Central memory CD8-positive, alpha-beta T cell (primary cell): ENCODE measurements around the gene NUP58.
"Not testable (repeated sequence)": the region's sequence is repeated elsewhere in the genome, so short reads cannot be mapped to it uniquely, and the experiment has no call there.

Source experiments
- ATAC-seq: fragments of 150-1000 bp; cut with Tn5 transposase; replicated peaks from 2 replicates; pipeline ENCODE4 v1.10.0; 2022; ENCODE audit warnings: mild to moderate bottlenecking, moderate FRiP score, moderate number of reproducible peaks; ENCODE audit not compliant: poor library complexity, severe bottlenecking; ENCODE audit errors: extremely low read depth
- DNase-seq, 2 donors: peaks; one replicate each; pipeline ENCODE4 v3.0.0; 2021; ENCODE audit warnings: low spot score in 2 of 2
- H3K27ac Mint-ChIP-seq: one replicate; pipeline ENCODE4 v1.8.0; 2022; ENCODE audit warnings: low read depth, mild to moderate bottlenecking, moderate library complexity, mixed read lengths
- H3K27me3 Mint-ChIP-seq: one replicate; pipeline ENCODE4 v1.8.0; 2022; ENCODE audit warnings: mixed read lengths
- H3K36me3 Mint-ChIP-seq: one replicate; pipeline ENCODE4 v1.8.0; 2022; ENCODE audit warnings: mild to moderate bottlenecking, moderate library complexity, mixed read lengths; ENCODE audit not compliant: insufficient read depth
- H3K4me1 Mint-ChIP-seq: one replicate; pipeline ENCODE4 v1.8.0; 2022; ENCODE audit warnings: mixed read lengths
- H3K4me3 Mint-ChIP-seq: one replicate; pipeline ENCODE4 v1.8.0; 2022; ENCODE audit warnings: mild to moderate bottlenecking, moderate library complexity, mixed read lengths
- H3K9me3 Mint-ChIP-seq: one replicate; pipeline ENCODE4 v1.8.0; 2022; ENCODE audit warnings: mixed read lengths

Gene NUP58

DNA sequence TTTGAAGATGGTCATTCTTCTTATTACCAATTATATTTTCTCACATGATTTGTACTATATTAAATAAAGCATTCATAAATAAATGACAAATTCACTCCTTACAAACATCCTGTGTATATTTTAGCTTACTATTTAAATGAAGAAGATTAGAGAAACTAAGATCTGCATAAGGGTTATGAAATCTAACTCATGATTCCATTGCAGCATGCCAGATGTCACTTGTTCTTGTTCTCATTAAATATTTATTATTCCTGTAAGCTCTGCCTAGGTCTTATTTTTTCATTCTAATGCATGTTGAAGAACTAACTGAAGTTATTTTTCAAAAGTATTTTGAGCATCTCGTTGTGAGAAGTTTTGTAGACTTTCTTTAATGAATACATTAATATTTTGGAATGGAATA is 18.3 kb downstream of the NUP58 start:
- no peaks in the 10 kb centered on the region for H3K27me3 Mint-ChIP-seq
- DNase-seq (no peak), ATAC-seq (no peak)
- peaks cover 38% of the 10 kb centered on the region for H3K36me3 Mint-ChIP-seq
- H3K27ac Mint-ChIP-seq: no peak overlapping the region
- H3K4me3 Mint-ChIP-seq: no peak overlapping the region
- H3K4me1 Mint-ChIP-seq: peaks cover 12% of the 10 kb centered on the region
- H3K9me3 Mint-ChIP-seq: no peaks in the 10 kb centered on the region

DNA sequence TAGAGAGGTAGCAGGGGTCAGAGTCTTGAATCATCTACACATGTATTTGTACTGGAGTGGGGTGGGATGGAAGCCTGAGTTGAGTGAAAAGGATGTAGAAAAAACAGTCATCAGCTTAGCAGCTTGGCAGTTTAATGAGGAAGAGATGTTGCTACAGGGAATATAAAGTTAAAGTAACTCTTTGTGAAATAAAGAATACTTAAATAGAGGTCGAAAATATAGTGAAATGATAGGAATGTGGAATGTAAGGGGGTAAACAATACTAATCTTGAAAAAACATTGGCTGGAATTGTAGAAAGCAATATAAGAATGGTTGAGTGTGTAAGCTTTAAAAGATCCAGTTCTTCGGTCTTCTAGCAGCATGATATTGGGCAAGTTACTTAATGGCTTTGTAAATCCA is 22.7 kb downstream of the NUP58 start:
- Mint-ChIP-seq H3K4me3 (no peak overlapping the region), H3K27me3 (no peaks in the 10 kb centered on the region), H3K27ac (no peak overlapping the region), H3K4me1 (no peaks in the 10 kb centered on the region), H3K36me3 (peaks cover 42% of the 10 kb centered on the region), H3K9me3 (no peaks in the 10 kb centered on the region)
- DNase-seq: no peak
- ATAC-seq: no peak

DNA sequence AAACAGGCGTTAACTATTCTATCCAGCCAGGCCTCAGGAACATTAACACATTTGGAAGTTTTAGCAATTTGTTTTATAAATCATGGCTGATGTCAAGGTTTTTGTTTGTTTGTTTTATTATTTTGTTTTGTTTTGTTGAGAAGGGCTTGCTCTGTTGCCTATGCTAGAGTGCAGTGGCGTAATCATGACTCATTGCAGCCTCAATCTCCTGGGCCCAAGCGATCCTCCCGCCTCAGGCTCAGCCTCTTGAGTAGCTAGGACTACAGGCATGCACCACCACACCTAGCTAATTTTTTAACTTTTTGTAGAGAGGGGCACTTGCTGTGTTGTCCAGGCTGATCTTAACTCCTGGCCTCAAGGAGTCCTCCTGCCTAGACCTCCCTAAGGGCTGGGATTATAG is 28.3 kb downstream of the NUP58 start:
- no peak for ATAC-seq
- peaks cover 60% of the 10 kb centered on the region for H3K36me3 Mint-ChIP-seq

DNA sequence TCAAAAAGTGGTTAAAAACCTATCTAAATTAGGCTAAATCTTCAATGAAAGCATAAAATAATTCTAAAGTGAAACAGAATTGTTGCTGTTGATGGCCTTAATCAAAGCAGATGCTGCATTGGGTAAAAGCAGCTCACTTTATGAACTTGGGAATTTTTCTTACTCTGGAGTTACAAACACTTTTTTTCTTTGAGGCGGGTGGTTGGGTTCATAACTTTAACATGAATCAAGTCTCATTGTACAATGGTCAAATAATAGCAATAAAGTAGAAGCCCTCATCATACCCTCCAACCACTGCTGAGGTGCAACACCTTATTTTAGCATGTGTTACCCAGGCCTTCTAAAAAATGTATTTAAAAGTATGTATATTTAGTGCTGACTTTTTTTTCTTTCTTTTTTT is 29.1 kb downstream of the NUP58 start:
- no peak overlapping the region for H3K4me3 Mint-ChIP-seq
- no peak overlapping the region for H3K27ac Mint-ChIP-seq
- no peaks in the 10 kb centered on the region for H3K27me3 Mint-ChIP-seq
- H3K9me3 Mint-ChIP-seq: no peaks in the 10 kb centered on the region
- H3K4me1 Mint-ChIP-seq: peaks cover 10% of the 10 kb centered on the region
- ATAC-seq (no peak), DNase-seq (no peak)
- peaks cover 56% of the 10 kb centered on the region for H3K36me3 Mint-ChIP-seq

More for the DNA sequence above, 28.3 kb downstream of the NUP58 start:
- Mint-ChIP-seq H3K4me3 (no peak overlapping the region), H3K27ac (no peak overlapping the region), H3K27me3 (no peaks in the 10 kb centered on the region), H3K4me1 (peaks cover 10% of the 10 kb centered on the region), H3K9me3 (no peaks in the 10 kb centered on the region)
- no peak for DNase-seq

DNA sequence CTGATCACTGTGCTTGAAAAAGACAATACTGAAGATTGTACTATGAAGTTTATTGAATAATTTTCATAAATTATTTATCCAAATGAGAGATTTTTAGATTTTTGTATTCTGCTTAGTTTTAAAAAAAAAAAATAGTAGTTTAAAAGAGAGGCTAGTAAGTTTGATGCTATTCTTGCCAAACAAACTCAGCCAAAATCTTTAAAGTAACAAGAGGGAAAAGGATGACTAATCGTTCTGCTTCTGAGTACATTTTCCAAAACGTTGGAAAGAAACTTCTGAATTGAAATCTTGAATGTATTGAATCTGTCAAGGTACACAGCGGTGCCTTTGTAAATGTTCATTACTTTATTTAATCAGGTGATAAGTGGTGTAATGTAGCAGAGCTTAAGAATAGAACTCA is 34.4 kb downstream of the NUP58 start:
- DNase-seq: no peak
- Mint-ChIP-seq H3K36me3 (peaks cover 38% of the 10 kb centered on the region), H3K27ac (no peak overlapping the region), H3K9me3 (no peaks in the 10 kb centered on the region), H3K4me1 (peaks cover 10% of the 10 kb centered on the region), H3K27me3 (no peaks in the 10 kb centered on the region), H3K4me3 (no peak overlapping the region)
- ATAC-seq: no peak

DNA sequence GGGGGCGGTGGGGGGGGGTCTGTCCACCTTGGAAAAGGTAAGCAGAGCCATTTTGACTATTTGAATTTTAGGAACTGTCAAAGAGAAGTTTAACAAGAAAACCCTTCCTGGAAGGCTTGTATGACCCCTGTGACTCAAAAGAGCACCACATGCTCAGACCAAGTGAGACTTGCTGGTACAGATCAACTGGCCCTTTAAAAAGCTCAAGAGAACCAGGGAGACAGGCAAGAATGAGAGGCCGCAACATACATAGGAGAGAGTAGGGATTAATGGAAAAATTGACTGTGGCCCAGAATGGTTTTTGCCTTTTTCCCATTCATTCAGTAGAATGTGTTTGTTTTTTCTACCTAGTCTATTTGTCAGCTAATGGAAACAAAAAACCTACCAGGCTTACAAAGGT is 44.2 kb downstream of the NUP58 start:
- Mint-ChIP-seq H3K27ac (no peak overlapping the region), H3K36me3 (peaks cover 5% of the 10 kb centered on the region), H3K4me3 (no peak overlapping the region), H3K27me3 (no peaks in the 10 kb centered on the region), H3K9me3 (no peaks in the 10 kb centered on the region), H3K4me1 (no peaks in the 10 kb centered on the region)
- DNase-seq (no peak), ATAC-seq (no peak)

DNA sequence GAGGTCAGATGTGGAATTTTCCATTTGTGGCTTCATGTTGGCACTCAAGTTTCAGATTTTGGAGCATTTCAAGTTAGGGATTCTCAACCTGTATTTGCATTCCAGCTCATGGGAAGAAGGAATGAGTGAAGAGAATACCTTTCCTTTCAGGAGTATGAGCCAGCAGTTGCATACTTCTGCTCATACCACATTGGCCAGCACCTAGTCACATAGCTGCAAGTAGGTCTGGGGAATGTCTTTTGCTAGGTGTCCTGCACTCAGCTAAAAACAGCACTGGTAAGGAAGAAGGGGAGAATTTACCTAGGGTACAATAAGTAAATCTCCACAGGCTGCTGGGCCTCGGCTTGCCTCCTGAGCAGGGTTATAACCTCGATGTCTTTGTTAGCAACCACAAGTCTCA is 45.7 kb downstream of the NUP58 start:
- no peaks in the 10 kb centered on the region for H3K4me1 Mint-ChIP-seq
- H3K27me3 Mint-ChIP-seq: peaks cover 6% of the 10 kb centered on the region
- no peak overlapping the region for H3K4me3 Mint-ChIP-seq
- peaks cover 2% of the 10 kb centered on the region for H3K36me3 Mint-ChIP-seq
- H3K27ac Mint-ChIP-seq: no peak overlapping the region
- ATAC-seq (no peak), DNase-seq (no peak)
- H3K9me3 Mint-ChIP-seq: no peaks in the 10 kb centered on the region

DNA sequence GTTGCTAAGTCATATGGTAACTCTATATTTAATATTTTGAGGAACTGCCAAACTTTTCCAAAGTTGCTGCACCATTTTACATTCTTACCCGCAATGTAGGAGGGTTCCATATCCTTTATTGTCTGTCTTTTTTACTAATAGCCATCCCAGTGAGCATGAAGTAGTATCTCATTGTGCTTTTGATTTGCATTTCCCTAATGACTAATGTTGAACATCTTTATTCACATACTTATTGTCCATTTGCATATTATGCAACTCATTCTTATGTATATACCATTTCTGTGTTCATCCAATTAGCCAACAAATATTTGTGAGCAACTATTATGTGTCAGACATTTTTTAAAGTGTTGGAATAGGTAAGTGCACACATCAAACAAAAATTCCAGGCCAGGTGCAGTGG is 50.0 kb downstream of the NUP58 start:
- Mint-ChIP-seq H3K27ac (no peak overlapping the region), H3K27me3 (peaks cover 47% of the 10 kb centered on the region), H3K36me3 (no peaks in the 10 kb centered on the region), H3K9me3 (no peaks in the 10 kb centered on the region), H3K4me1 (no peaks in the 10 kb centered on the region), H3K4me3 (no peak overlapping the region)
- ATAC-seq (no peak), DNase-seq (no peak)

DNA sequence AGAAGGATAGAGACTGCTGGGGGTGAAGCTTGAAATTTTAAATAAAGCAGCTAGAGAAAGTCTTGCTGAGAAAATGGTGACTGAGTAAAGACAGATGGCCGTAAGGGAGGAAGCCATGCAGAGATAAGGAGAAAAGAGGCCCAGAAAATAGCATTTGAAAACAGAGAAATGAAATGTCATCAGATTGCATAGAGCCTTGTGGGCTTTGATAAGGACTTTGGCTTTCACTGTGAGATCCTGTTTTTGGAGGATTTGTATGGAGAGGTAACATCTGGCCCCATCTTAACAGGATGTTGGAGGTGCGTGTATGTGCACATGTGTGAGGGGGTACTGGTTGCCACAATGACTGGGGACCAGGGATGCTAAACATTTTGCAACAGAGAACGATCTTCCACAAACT is 50.8 kb downstream of the NUP58 start:
- Mint-ChIP-seq H3K9me3 (no peaks in the 10 kb centered on the region), H3K27ac (peak overlapping the region; percentile 46), H3K4me3 (no peak overlapping the region), H3K27me3 (peaks cover 56% of the 10 kb centered on the region), H3K4me1 (no peaks in the 10 kb centered on the region), H3K36me3 (no peaks in the 10 kb centered on the region)
- ATAC-seq (no peak), DNase-seq (no peak)

DNA sequence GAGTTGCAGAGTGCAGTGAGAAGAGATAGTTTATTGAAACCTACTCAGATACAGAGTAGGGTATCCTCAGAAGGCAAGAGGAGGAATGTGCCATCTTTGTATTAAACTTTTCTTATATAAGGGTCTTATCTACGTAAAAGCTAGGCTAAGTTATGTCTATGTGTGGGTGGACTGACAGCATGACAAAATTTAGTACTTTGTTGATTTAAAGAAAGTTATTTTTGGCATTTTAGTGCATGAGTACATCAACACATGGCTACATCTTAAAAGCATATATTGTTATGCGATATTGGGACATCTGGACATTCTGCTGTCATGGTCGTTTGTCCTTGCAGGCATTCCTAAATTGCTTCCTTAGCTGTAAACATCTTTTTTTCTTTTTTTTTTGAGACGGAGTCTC is 51.4 kb downstream of the NUP58 start:
- H3K36me3 Mint-ChIP-seq: no peaks in the 10 kb centered on the region
- DNase-seq (no peak), ATAC-seq (no peak)
- H3K27ac Mint-ChIP-seq: no peak overlapping the region
- H3K4me3 Mint-ChIP-seq: no peak overlapping the region
- no peaks in the 10 kb centered on the region for H3K4me1 Mint-ChIP-seq
- H3K27me3 Mint-ChIP-seq: peaks cover 61% of the 10 kb centered on the region
- no peaks in the 10 kb centered on the region for H3K9me3 Mint-ChIP-seq

DNA sequence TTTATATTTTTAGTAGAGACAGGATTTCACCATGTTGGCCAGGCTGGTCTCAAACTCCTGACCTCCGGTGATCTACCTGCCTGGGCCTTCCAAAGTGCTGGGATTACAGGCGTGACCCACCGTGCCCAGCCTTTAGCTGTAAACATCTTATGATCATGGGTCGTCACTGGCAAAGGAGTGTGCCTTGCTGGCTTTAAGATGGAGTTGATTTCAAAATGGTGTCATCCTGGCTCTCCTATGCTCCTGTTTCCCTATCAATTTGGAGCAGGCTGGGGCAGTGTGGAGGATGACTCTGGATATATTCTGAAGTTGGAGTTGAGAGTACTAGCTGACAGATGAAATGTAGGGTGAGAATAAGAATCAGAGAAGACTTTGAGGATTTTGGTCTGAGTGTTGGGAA is 51.9 kb downstream of the NUP58 start:
- Mint-ChIP-seq H3K27ac (no peak overlapping the region), H3K27me3 (peaks cover 67% of the 10 kb centered on the region), H3K9me3 (no peaks in the 10 kb centered on the region), H3K4me1 (no peaks in the 10 kb centered on the region), H3K4me3 (no peak overlapping the region), H3K36me3 (no peaks in the 10 kb centered on the region)
- DNase-seq (no peak), ATAC-seq (no peak)

DNA sequence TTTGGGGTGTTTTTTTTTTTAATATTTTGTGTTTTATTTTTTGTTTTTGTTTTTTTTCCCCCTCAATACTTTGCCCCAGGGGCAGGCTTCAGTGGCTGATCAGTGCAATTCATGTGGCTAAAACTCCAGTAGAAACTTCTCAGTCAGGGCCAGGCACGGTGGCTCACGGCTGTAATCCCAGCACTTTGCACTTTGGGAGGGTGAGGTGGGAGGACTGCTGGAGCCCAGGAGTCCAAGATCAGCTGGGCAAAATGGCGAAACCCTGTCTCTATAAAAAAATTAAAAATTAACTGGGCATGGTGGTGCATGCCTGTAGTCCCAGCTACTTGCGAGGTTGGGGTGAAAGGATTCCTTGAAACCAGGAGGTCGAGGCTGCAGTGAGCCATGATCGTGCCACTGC is 53.0 kb downstream of the NUP58 start:
- ATAC-seq (no peak), DNase-seq (no peak)
- Mint-ChIP-seq H3K27ac (no peak overlapping the region), H3K36me3 (no peaks in the 10 kb centered on the region), H3K27me3 (peaks cover 72% of the 10 kb centered on the region), H3K9me3 (no peaks in the 10 kb centered on the region), H3K4me1 (no peaks in the 10 kb centered on the region), H3K4me3 (no peak overlapping the region)

DNA sequence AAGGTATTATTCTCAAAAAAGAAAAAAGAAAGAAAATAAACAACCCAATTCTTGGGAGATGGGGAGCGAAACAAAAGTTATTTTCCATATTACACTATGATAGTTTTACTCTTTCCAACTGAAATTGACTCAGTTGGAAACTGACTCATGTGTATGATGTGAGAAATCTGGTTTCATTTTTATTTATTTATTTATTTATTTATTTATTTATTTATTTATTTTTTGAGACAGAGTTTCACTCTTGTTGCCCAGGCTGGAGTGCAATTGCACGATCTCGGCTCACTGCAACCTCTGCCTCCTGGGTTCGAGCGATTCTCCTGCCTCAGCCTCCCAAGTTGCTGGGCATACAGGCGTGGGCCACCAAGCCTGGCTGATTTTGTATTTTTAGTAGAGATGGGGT is 59.0 kb downstream of the NUP58 start:
- not testable (repeated sequence) for H3K27ac Mint-ChIP-seq, H3K9me3 Mint-ChIP-seq, H3K4me3 Mint-ChIP-seq, ATAC-seq, H3K36me3 Mint-ChIP-seq, DNase-seq, H3K4me1 Mint-ChIP-seq
- peaks cover 46% of the 10 kb centered on the region for H3K27me3 Mint-ChIP-seq

DNA sequence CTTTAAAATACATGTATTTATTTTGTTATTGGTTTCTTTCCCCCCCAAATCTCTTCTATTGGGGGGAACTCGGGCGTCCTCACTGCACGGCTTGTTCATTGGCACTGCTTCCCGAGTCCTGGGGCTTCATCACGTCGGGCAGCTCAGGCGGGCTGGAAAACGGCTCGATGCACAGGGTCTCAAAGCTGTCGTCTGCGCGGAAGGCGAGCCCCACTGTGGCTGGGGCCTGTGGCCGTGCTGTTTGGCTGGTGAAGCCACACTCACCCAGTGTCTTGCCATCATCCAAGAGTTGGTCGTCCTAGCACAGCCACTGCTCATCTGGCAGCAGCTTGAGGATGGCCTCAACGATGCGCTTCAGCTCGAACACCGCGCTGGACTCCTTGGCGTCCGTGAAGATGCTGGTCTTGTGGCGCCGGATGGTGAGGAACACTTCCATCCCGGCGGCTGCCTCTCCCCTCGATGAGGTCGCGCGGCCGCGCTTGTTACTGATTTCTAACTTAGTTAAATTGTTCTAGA is 64.4 kb downstream of the NUP58 start:
- Mint-ChIP-seq H3K36me3 (no peaks in the 10 kb centered on the region), H3K4me3 (no peak overlapping the region), H3K27ac (no peak overlapping the region), H3K4me1 (no peaks in the 10 kb centered on the region), H3K9me3 (no peaks in the 10 kb centered on the region), H3K27me3 (peaks cover 46% of the 10 kb centered on the region)
- ATAC-seq: no peak
- DNase-seq: no peak
